ENCODE data around the gene MYO3B. TPM values are rescaled to one million over a fixed set of nuclear protein-coding genes. Genes with fewer than 3 reads are reported as not detected.
"Not testable (repeated sequence)": the region's sequence is repeated elsewhere in the genome, so short reads cannot be mapped to it uniquely, and the experiment has no call there.

MYO3B gene
- total RNA-seq, 2 donors from 2014 or later, result not detected

DNA sequence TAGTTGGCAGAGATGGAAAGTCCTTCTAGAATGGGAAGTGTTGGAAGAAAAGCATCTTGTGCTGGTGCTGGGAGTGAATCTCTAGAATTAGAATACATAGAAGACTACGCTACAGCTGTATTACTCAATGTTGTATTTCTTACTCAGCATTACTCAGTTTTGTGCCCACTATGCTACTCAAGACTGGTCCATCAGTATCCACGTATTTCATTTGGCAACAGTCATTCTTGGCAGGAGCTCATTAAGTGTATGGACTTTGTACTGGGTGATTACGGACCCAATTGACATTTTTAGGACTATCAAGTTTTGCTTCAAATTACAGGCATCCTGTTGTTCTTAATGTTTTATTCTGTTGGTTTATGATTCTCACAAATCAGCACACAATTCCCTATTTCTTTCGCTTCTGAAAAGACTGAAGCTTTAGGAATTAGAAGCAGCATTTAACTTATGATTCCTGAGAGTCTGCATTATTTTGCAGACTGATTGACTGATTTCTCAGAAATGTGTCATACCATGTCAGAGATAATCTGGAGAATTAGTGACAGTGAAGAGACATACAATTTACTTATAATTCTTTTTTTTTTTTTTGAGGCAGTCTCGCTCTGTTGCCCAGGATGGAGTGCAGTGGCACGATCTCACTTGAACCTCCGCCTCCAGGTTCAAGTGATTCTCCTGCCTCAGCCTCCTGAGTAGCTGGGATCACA, 136.9 kb downstream of the MYO3B start:
- no peak for DNase-seq
- ATAC-seq, result no peak
- intact Hi-C loops (cut with DNase I), result no loop called here

DNA sequence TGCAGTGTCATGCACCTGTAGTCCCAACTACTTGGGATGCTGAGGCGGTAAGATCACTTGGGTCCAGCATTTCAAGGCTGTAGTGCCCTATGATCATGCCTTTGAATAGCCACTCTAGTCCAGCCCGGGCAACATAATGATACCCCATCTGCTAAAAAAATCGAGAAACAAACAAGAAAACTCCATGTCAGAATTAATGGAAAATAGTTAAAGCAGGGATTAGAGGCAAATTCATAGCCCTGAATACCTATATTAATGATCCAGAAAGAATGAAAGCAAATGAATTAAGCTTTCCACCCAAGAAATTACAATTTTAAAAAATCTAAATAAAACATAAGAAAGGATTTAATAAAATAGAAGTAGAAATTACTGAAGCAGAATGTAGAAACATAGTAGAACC, 143.0 kb downstream of the MYO3B start:
- ATAC-seq (no peak), DNase-seq (no peak)
- intact Hi-C loops (cut with DNase I), result no loop called here

DNA sequence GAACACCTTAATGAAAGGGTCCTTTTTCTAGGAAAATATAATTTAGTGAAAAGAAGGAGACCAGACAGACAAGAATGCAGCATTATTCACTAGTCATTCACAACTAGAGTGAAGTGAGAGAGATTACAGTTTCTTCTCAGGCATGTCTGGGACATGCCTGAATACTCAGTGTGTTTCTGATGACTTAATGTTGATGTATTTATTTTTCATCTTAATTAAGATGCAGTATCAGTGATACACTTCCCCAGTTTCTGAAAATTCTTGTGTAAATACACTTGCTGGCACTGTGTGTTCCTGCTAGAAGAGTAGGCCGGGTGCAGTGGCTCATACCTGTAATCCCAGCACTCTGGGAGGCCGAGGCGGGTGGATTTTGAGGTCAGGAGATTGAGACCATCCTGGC, 143.6 kb downstream of the MYO3B start:
- intact Hi-C loops (cut with DNase I), result no loop called here
- ATAC-seq (no peak), DNase-seq (no peak)

DNA sequence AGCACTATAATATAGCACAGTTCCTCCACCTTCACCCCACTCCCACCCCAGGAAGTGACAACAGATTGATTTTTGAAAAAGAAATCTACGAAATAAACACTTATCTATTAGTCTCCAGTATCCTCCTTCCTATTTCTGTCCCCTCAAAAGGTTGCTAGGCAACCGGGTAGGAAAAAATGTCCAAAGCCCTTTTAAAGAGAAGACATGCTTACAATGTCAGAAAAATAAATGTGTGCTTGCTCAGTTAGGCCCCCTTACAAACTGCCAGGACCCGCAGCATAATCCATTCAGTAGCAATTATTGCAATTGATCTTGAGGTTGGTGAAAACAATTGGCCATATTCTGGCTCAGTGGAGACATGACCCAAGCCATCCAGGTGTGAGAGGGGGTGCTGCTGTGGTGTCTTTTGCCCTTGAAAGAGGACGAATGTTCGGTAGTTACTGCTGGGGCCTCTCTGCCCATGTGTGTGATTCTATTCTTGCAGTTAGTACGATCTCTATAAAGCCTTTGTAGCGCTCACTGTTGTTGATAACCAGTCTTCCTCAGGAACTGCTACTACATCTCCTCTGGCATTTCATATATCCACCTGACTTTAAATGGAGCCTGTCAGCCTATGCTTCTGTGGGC, 144.3 kb downstream of the MYO3B start:
- intact Hi-C loops (cut with DNase I), result no loop called here
- no peak for DNase-seq
- ATAC-seq, result no peak

DNA sequence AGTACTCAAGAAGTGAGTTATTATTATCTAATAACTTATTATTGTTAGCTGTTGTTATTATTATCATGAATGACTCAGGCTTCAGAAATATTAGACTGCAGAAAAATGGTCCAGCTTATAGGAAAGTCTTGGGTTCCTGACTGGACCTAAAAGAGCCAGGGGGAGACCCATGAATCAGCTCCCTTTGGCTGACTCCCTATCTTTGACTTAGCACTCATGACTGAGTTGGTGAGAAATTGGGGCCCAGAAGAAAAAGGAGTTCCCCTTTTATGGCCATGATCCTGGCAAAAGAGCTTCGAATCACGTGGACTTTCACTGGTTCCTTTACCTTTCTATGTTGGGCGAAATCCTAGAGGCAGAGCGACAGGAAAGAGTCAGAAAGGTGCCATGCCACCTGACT, 145.8 kb downstream of the MYO3B start:
- no peak for ATAC-seq
- intact Hi-C loops (cut with DNase I), result no loop called here

DNA sequence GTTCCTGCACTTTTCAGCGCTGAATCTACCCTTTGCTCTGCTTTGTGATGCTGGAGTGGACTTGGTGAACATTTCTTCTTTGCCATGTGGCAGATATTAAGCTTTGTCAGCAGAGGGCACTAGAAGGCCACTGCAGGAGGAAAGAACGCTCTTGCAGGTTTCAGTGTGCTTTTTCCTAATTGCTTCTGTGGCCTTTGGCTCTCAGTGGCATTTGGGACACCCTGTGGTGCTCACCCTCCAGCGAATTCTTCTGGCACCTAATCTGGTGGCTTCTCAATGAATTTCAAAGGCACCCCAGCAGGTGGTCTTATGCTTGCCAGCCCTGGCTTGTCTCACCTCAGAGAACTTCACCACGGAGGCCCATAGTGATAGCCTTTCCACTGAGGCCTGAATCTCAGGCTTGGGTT, 146.7 kb downstream of the MYO3B start:
- intact Hi-C loops (cut with DNase I), result no loop called here
- ATAC-seq, result no peak
- no peak for DNase-seq

More for the DNA sequence above, 145.8 kb downstream of the MYO3B start:
- no peak for DNase-seq

DNA sequence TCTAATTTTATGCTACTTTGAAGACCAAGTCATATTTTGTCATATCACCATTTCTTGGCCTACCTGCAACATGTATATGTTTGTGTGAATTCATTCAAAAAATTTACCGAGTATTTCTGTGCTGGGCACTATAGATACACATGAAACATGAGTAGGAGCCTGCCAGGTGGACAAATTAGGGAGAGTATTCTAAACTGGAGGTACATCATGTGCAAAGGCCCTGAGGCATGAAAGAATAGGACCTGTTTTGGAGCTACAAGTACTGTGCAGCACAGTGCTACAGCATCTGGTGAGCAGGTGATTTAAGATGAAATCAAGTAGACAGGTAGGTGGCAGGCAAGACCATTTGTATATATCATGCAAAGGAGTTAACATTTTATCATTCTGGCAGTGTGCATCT, 152.9 kb downstream of the MYO3B start:
- DNase-seq (no peak), ATAC-seq (no peak)
- intact Hi-C loops (cut with DNase I), result no loop called here

DNA sequence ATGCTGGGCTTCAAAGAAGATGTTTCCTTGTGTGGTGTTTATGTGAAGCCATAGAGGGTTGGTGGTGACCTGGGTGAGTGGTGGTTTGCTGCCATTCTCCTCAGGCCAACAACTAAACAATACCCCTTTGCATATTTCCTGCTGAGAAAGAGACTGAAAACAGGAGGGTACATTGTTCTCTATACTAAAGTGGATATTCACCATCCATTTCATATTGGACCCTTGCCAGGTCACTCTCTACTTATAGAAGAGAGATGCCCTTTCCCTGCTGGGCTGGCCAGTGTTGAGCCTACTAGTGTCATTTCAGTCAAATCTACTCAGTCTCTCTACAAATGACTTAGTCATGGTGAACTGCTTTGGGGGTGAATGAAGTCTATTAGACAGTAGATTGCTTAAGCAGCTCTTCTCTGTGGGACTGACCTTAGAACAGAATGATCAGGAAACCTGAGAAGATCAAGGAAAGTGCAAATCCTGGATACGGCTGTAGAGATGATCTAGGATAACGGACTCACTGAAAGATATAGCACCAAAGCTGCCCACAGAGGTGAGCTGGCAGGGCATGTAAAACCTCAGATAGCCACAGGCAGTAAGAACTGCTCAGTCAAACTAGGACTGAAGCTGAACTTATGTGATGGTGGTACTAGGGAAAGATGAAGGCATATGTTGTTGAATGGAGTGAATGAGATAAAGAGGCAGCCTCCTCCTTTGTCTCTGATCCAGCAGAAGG, 154.9 kb downstream of the MYO3B start:
- intact Hi-C loops (cut with DNase I), result no loop called here
- no peak for DNase-seq
- no peak for ATAC-seq

DNA sequence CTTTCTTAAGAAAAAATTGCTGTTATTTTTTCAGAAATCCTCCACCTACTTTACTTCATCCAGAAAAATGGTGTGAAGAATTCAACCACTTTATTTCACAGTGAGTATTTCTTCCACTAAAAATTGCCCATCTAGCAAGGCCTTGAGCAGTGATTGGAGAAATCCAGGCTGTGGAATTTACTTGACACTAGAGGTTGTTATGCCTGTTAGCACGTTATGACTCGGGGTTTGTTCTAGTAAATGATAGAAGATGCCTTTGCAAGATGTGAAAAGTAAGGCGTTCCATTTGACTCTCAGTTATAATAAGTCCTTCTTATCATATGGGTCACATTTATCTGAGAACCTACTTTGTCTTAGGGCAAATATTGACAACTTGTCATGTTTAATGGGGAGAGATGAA, 157.4 kb downstream of the MYO3B start:
- intact Hi-C loops (cut with DNase I), result no loop called here
- DNase-seq, result no peak
- no peak for ATAC-seq

DNA sequence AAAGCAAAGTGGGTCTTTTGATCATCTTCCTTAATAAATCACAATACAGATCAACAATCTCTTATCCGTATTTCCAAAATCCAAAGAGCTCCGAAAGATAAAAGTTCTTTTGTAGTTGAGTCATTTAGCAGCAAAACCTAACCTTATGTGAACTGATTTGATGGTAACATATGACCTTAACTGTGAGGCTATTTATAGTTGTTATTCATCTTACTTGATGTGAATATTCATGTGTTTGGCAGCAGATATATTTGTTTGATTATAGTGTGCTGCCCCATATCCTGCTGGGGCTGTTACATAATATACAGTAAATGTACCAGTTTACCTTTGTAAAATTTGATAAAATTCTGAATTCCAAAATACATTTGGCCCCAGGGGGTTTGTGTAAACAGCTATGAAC, 158.5 kb downstream of the MYO3B start:
- no peak for ATAC-seq

DNA sequence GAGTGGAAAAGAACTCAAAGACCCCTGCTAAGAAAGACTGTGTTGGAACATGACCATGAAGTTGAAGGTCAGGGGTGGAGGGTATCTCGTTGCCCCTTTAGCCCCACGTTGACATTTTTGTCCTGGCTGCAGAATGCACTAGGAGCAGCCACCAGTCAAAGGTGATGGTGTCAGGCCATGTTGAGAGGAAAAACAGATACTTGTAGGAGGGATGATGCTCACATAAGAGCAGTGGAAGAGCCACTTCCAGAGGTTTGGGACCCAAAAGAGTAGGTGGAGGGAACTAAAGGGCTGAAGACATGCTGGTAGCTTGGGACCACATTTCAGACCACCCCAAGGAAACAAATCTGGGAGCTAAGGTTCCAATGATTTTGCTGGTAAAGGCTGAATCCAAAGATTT, 159.0 kb downstream of the MYO3B start:
- no peak for DNase-seq
- intact Hi-C loops (cut with DNase I), result no loop called here
- no peak for ATAC-seq

More for the DNA sequence above, 158.5 kb downstream of the MYO3B start:
- DNase-seq, result no peak
- intact Hi-C loops (cut with DNase I), result no loop called here

DNA sequence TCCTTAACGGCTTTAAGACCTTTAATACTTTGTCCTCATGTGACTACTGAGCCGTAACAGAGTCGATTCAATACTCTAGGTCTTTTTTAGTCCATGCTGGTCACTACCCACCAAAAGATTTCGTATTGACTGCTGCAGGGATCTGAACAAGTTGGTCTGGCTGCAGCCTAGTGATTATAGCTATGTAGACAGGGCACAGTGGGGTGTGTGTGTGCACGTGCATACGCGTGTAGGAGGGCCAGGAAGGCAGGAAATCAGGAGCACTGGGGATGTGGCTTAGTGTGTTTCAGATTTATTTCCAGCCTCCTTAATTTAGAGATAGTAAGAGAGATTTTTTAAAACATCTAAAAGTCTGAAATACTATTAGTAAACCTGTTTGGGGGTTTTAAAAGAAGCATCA, 161.4 kb downstream of the MYO3B start:
- DNase-seq (no peak), ATAC-seq (no peak)
- intact Hi-C loops (cut with DNase I), result no loop called here

DNA sequence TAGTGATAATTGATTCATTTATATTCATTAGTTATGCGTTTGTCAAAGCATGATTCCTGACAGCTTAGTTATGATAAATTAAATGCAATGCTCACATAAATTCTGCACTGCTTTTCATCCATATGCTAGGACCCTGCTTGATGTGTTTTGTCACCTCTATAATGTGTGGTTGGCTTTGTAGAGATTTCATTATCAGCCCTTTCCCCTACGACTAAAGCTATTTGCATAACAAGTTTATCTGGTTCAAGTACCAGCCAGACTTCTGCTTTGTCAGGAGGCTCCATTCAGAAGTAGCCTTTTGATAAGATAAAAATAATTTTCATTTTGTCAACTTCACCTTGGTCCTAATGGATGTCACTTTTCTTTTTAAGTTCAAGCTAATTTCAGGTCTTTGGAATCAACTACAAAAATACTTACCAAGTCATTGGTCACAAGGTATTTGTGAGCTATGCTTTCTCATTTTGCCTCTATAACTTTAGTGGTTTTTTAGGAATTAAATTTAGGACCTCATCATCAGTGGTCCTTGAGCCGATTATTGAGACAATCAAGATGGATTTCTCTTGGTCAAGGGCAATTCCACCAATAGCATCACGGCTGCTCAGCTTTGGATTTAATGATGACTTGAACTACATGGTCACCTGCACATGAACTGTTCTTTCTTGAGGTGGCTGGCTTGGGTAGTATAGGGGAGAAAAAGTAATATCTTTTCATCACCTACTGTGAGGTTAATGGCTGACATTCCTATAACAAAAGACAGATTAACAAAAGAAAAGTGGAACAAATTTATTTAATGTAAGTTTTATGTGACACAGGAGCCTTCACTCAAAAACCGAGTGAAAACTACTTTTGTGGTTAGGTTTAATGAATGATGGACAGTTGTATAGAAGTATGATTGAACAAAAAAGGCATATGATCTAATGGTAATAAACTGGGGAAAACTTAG, 162.1 kb downstream of the MYO3B start:
- DNase-seq (no peak), ATAC-seq (no peak)
- intact Hi-C loops (cut with DNase I), result no loop called here

DNA sequence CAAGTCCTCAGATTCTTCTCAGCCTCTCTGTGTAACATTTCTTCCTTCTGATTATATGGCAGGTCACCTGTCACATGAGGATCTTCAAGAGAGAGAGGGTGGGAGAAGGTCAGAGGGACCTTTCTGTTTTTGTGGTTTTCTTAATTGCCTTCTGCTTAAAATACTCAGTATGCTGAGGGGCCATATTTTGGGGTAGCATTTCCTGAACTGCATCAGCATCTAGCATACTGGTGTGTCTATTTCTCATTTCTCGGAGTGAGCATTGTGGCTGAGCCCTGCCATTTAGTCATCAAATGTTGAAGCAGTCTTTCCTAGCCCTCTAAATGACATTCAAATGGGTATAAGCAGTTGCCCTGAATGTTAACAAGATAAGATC, 162.7 kb downstream of the MYO3B start:
- ATAC-seq, result no peak
- intact Hi-C loops (cut with DNase I), result no loop called here
- no peak for DNase-seq

DNA sequence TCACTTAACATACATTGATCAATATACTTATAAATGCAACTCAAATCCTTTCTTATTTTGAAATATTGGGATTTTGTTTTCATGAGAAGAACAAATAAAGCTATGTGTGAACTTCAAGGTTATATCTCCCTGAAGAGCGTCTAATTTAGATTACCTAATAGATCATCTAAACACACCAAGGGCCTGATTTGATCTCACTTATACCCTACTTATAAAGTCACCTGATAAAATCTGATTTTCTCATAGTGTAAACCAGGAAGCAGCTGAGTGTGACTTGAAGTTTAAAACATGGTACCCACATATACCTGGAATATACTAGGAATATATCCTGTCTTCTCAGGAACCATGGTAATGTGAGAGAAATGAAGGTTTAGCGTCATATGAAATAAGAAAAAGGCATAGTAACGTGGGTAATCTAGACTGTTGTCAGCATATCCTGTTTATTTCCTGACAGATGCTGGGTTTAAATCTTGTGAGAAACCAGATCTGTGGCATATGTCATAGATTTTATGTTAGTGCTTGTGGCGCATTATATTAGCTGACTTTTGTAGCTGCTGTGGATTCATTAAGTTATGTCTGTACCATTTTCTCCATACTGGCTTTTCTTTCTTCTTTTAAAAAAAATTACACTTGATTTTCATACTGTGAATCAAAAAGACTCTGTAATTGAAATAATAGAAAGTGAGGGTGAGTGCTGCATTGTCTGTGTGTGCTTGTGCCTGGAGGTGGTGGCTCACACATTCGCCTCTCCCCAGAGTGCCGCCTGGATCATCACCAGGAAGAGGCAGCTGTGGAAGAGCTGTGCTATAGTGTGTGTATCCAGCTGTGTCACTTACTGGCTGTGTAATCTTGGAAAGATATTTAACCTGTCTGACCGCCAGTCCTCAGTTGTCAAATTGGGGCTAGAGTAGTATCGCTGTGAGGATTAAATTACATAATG, 164.0 kb downstream of the MYO3B start:
- ATAC-seq, result no peak
- intact Hi-C loops (cut with DNase I), result no loop called here
- no peak for DNase-seq

DNA sequence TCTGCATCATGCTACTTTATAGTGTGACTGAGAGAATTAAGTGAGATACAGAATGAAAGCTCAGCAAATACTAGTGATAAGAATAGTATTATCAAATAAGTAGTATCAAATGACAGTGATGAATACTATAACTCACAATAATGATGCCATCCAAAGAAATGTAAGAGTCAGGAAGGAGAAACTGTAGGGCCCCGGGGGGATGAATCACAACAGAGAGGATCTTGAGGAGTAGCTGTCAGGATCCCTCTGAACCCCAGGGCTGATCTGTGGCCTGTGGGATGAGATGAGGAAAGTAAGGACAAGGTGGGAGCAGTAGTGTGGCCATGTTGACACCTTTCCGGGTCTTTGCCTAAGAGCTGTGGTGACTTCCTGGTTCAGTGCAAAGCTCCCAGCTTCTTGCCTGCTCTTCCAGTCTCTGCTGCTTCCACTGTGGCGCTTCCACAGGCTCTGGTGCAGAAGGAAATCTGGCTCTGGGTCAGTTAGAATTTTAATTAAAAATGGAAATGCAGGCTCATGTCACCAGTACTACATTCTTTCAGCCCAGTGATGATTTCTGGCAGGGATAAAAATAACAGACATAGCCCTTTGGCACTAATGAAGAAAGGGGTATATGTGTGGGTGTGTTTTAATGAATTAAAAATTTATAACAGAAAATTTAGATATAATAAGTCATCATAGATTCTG, 166.9 kb downstream of the MYO3B start:
- intact Hi-C loops (cut with DNase I), result no loop called here
- no peak for ATAC-seq
- no peak for DNase-seq

DNA sequence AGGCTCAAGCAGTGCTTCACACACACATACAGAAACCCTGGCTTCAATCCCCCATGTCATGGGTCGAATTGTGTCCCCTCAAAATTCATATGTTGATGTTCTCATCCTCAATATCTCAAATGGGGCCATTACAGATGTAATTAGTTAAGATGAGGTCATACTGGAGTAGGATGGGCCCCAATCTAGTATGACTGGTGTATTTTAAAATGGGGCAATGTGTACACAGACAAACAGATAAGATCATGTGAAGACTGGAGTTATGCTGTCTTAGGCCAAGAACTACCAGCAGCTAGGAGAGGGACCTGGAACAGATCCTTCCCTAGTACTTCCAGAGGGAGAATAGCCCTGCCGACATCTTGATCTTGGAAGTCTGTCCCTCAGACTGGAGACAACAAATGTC, 167.7 kb downstream of the MYO3B start:
- intact Hi-C loops (cut with DNase I), result no loop called here
- ATAC-seq (no peak), DNase-seq (no peak)

DNA sequence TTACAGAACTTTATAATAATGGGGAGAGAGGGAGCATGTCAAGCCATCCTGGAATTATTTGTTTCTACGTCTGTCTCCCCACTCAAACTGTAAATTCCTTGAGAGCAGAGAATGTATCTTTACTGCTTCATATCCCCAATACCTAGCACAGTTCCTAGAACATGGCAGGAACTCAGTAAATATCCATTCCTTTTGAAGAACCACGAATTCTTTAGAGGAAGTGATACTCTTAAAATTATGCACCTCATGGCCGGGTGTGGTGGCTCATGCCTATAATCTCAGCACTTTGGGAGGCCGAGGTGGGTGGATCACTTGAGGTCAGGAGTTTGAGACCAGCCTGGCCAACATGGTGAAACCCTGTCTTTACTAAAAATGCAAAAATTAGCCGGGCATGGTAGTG, 171.3 kb downstream of the MYO3B start:
- DNase-seq; ATAC-seq; intact Hi-C loops (cut with DNase I): not testable (repeated sequence)
